ENCODE results near the gene SCN4B.

- no peak for TF ChIP-seq CTCF (IDR thresholded peaks at IDR 0.05; ENCODE audit: low read depth, low read length, missing input control)
- no peak for TF ChIP-seq NR2F2 (IDR thresholded peaks at IDR 0.05)
- TF ChIP-seq GABPA (IDR thresholded peaks at IDR 0.05 in 1 of 2, conservative IDR thresholded peaks at IDR 0.05 in 1 of 2) = no peak
- no peak for TF ChIP-seq MAX (IDR thresholded peaks at IDR 0.05)
- TF ChIP-seq RAD21 (IDR thresholded peaks at IDR 0.05) = no peak
- TF ChIP-seq TAF1 (conservative IDR thresholded peaks at IDR 0.05) = no peak
- no peak for TF ChIP-seq REST (IDR thresholded peaks at IDR 0.05)
- TF ChIP-seq YY1 (IDR thresholded peaks at IDR 0.05) = no peak
- TF ChIP-seq JUND (IDR thresholded peaks at IDR 0.05) = no peak
- TF ChIP-seq ATF3 (IDR thresholded peaks at IDR 0.05) = no peak
These were observed 44.1 kb downstream of the SCN4B start for GRCh38 chr11:118108513-118108912.
